ENCODE data around the gene TMEM176B.

GRCh38 chr7:150831851-150832250, 31.7 kb upstream of the TMEM176B start:
- TF ChIP-seq CTCF (IDR thresholded peaks at IDR 0.05) (no peak), SIN3A (IDR thresholded peaks at IDR 0.05; ENCODE audit: borderline replicate concordance, insufficient read depth, low read depth, low read length) (no peak), POLR2AphosphoS5 (IDR thresholded peaks at IDR 0.05; ENCODE audit: low read depth, low read length) (no peak), TCF7L2 (IDR thresholded peaks at IDR 0.05; ENCODE audit: low read depth, low read length) (no peak)
- TF ChIP-seq, protein P1, sequence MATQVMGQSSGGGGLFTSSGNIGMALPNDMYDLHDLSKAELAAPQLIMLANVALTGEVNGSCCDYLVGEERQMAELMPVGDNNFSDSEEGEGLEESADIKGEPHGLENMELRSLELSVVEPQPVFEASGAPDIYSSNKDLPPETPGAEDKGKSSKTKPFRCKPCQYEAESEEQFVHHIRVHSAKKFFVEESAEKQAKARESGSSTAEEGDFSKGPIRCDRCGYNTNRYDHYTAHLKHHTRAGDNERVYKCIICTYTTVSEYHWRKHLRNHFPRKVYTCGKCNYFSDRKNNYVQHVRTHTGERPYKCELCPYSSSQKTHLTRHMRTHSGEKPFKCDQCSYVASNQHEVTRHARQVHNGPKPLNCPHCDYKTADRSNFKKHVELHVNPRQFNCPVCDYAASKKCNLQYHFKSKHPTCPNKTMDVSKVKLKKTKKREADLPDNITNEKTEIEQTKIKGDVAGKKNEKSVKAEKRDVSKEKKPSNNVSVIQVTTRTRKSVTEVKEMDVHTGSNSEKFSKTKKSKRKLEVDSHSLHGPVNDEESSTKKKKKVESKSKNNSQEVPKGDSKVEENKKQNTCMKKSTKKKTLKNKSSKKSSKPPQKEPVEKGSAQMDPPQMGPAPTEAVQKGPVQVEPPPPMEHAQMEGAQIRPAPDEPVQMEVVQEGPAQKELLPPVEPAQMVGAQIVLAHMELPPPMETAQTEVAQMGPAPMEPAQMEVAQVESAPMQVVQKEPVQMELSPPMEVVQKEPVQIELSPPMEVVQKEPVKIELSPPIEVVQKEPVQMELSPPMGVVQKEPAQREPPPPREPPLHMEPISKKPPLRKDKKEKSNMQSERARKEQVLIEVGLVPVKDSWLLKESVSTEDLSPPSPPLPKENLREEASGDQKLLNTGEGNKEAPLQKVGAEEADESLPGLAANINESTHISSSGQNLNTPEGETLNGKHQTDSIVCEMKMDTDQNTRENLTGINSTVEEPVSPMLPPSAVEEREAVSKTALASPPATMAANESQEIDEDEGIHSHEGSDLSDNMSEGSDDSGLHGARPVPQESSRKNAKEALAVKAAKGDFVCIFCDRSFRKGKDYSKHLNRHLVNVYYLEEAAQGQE (IDR thresholded peaks at IDR 0.05; ENCODE audit: insufficient read depth in 1 of 2, low read depth in 2 of 2, low read length in 1 of 2) = no peak
